HG03460 (cell line): ENCODE results near the gene EEFSEC.

Source experiments
- ATAC-seq: cut with Tn5 transposase; IDR thresholded peaks from one replicate; pipeline ENCODE4 v1.9.1; 2021; ENCODE audit not compliant: unreplicated experiment

The EEFSEC gene

GRCh38 chr3:128329491-128330213 is 176.4 kb downstream of the EEFSEC start:
- ATAC-seq = no peak

- no peak for ATAC-seq
These were observed 177.0 kb downstream of the EEFSEC start for GRCh38 chr3:128330214-128330842.

- no peak for ATAC-seq
These were observed 180.9 kb downstream of the EEFSEC start for GRCh38 chr3:128334086-128334645.

- no peak for ATAC-seq
These were observed 181.5 kb downstream of the EEFSEC start for GRCh38 chr3:128334766-128335165.

- no peak for ATAC-seq
These were observed 182.5 kb downstream of the EEFSEC start for GRCh38 chr3:128335621-128336296.

- ATAC-seq = no peak
These were observed 183.3 kb downstream of the EEFSEC start for GRCh38 chr3:128336337-128337156.

GRCh38 chr3:128337305-128337704 is 184.0 kb downstream of the EEFSEC start:
- no peak for ATAC-seq

GRCh38 chr3:128338536-128339330 is 185.5 kb downstream of the EEFSEC start:
- ATAC-seq = no peak

- ATAC-seq = no peak
These were observed 186.3 kb downstream of the EEFSEC start for GRCh38 chr3:128339491-128340012.

- ATAC-seq = no peak
These were observed 187.1 kb downstream of the EEFSEC start for GRCh38 chr3:128340198-128340903.

- ATAC-seq = no peak
These were observed 187.7 kb downstream of the EEFSEC start for GRCh38 chr3:128340904-128341555.

GRCh38 chr3:128341659-128342395 is 188.5 kb downstream of the EEFSEC start:
- ATAC-seq = no peak

- ATAC-seq = no peak
These were observed 189.5 kb downstream of the EEFSEC start for GRCh38 chr3:128342701-128343180.

- ATAC-seq = no peak
These were observed 190.2 kb downstream of the EEFSEC start for GRCh38 chr3:128343287-128344051.

GRCh38 chr3:128344052-128344735 is 190.9 kb downstream of the EEFSEC start:
- no peak for ATAC-seq

- ATAC-seq = no peak
These were observed 191.9 kb downstream of the EEFSEC start for GRCh38 chr3:128345196-128345595.

- ATAC-seq = no peak
These were observed 193.3 kb downstream of the EEFSEC start for GRCh38 chr3:128346562-128346961.
